ENCODE measurements around the gene PHETA1.

Gene PHETA1

DNA sequence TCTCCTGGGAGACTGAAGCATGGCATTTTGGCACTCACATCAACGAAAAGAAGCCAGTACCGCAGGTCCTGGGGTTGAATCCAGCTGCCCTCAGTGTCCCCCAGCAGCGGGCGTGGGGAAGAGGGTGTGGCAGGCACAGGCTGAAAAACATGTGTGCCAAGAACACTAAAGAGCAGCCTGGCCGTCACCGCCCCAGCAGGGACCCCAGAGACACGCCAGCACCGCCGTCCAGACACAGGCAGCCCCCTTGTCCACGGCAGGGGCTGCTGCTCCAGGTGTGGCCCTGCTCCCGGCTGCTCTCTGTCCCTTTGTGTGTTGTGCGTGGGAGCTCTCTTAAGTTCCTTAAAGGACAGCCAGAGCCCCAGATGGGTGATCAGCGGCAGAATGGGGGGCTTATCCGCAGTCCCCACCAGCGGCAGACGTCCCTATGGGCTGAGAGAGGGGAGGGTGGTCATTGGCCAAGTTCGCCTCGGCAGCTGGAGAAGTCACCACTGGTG, 556 bp downstream of the PHETA1 start:
- H3K27me3 ChIP-seq (ENCODE audit: insufficient read depth, poor library complexity, severe bottlenecking), result no peaks in the 10 kb centered on the region
- peak overlapping the region; percentile 92 for H3K4me3 ChIP-seq (ENCODE audit: severe bottlenecking)
- H3K36me3 ChIP-seq (ENCODE audit: low read depth), result no peaks in the 10 kb centered on the region
- no peak overlapping the region for H3K27ac ChIP-seq (ENCODE audit: poor library complexity, severe bottlenecking)
- ATAC-seq (ENCODE audit: low read depth) (peak; percentile 25), DNase-seq (ENCODE audit: low spot score) (no peak)
- H3K4me1 ChIP-seq (ENCODE audit: insufficient read depth, poor library complexity, severe bottlenecking), result peaks cover 8% of the 10 kb centered on the region
- TF ChIP-seq, protein P1, sequence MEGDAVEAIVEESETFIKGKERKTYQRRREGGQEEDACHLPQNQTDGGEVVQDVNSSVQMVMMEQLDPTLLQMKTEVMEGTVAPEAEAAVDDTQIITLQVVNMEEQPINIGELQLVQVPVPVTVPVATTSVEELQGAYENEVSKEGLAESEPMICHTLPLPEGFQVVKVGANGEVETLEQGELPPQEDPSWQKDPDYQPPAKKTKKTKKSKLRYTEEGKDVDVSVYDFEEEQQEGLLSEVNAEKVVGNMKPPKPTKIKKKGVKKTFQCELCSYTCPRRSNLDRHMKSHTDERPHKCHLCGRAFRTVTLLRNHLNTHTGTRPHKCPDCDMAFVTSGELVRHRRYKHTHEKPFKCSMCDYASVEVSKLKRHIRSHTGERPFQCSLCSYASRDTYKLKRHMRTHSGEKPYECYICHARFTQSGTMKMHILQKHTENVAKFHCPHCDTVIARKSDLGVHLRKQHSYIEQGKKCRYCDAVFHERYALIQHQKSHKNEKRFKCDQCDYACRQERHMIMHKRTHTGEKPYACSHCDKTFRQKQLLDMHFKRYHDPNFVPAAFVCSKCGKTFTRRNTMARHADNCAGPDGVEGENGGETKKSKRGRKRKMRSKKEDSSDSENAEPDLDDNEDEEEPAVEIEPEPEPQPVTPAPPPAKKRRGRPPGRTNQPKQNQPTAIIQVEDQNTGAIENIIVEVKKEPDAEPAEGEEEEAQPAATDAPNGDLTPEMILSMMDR (IDR thresholded peaks at IDR 0.05; ENCODE audit: poor library complexity, severe bottlenecking), result no peak
- no peaks in the 10 kb centered on the region for H3K9me3 ChIP-seq (ENCODE audit: severe bottlenecking)

DNA sequence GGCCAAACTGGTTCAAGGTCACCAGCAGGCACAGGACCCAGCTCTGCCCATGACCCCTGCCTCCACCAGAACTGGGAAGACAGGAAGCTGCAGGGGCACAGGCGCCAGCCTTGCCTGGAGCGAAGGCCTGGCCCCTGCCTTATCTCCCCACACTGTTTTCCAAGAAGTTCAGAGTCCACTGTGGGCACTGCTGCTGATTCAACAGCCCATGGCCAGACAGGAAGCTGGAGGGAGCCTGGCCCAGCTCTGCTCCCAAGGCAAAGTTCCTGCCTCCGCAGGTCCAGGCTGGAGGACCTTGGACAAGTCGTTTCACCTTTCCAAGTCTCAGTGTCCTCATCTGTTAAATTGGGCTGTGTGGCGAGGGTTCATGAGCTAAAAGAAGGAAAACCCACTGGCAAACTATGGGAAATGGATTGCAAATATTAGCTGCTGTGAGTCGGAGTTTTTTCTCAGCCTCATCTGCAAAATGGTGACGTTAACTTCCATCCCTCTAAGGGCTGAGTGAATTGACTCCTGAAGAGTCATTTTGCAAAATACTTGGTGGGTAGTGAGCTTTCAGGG, 1.2 kb downstream of the PHETA1 start:
- no peak for DNase-seq (ENCODE audit: low spot score)
- Histone ChIP-seq H3K9me3 (ENCODE audit: severe bottlenecking) (no peaks in the 10 kb centered on the region), H3K4me3 (ENCODE audit: severe bottlenecking) (peak overlapping the region; percentile 92), H3K27me3 (ENCODE audit: insufficient read depth, poor library complexity, severe bottlenecking) (no peaks in the 10 kb centered on the region), H3K36me3 (ENCODE audit: low read depth) (no peaks in the 10 kb centered on the region), H3K27ac (ENCODE audit: poor library complexity, severe bottlenecking) (no peak overlapping the region), H3K4me1 (ENCODE audit: insufficient read depth, poor library complexity, severe bottlenecking) (peaks cover 8% of the 10 kb centered on the region)
- no peak for ATAC-seq (ENCODE audit: low read depth)
- TF ChIP-seq, protein P1 (IDR thresholded peaks at IDR 0.05; ENCODE audit: poor library complexity, severe bottlenecking), result no peak

DNA sequence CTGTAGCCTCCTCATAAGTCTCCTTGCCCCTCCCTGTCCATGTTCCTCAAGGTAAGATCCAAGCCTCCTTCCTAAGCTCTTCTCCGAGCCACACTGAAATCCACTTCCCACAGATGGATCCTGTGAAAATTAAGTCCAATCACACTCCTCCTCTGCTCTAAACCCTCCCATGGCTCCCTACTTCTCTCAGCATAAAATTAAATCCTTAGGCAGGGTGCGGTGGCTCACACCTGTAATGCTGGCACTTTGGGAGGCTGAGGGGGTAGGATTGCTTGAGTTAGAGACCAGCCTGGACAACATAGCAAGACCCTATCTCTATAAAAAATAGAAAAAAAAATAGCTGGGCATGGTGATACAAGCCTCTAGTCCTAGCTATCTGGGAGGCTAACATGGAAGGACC, 2.3 kb downstream of the PHETA1 start:
- Histone ChIP-seq H3K9me3 (ENCODE audit: severe bottlenecking) (no peaks in the 10 kb centered on the region), H3K36me3 (ENCODE audit: low read depth) (no peaks in the 10 kb centered on the region), H3K27me3 (ENCODE audit: insufficient read depth, poor library complexity, severe bottlenecking) (no peaks in the 10 kb centered on the region), H3K27ac (ENCODE audit: poor library complexity, severe bottlenecking) (no peak overlapping the region), H3K4me1 (ENCODE audit: insufficient read depth, poor library complexity, severe bottlenecking) (peaks cover 10% of the 10 kb centered on the region), H3K4me3 (ENCODE audit: severe bottlenecking) (no peak overlapping the region)
- TF ChIP-seq, protein P1 (IDR thresholded peaks at IDR 0.05; ENCODE audit: poor library complexity, severe bottlenecking), result no peak
- DNase-seq (ENCODE audit: low spot score) (no peak), ATAC-seq (ENCODE audit: low read depth) (no peak)

DNA sequence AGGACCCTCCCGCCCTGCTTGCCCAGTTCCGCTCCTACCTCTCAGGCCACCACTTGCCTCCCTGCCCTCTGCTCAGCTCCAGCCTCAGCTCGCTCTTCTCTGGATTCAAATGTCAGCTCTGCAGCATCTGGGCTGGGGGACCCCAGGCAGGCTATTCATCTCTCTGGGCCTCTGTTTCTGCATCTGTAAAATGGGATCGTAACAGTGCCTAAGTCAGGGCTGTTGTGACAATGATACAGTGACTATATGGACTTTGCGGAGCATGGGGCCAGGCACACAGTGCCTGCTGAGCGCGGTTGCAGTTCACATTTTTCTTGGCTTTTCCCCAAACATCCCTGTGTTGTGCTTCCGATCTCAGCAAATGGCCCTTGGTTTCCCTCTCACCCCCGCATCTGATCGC, 2.8 kb downstream of the PHETA1 start:
- ATAC-seq (ENCODE audit: low read depth), result no peak
- Histone ChIP-seq H3K9me3 (ENCODE audit: severe bottlenecking) (no peaks in the 10 kb centered on the region), H3K4me1 (ENCODE audit: insufficient read depth, poor library complexity, severe bottlenecking) (peaks cover 12% of the 10 kb centered on the region), H3K4me3 (ENCODE audit: severe bottlenecking) (no peak overlapping the region), H3K27ac (ENCODE audit: poor library complexity, severe bottlenecking) (no peak overlapping the region), H3K36me3 (ENCODE audit: low read depth) (no peaks in the 10 kb centered on the region), H3K27me3 (ENCODE audit: insufficient read depth, poor library complexity, severe bottlenecking) (no peaks in the 10 kb centered on the region)
- DNase-seq (ENCODE audit: low spot score), result no peak
- TF ChIP-seq, protein P1 (IDR thresholded peaks at IDR 0.05; ENCODE audit: poor library complexity, severe bottlenecking), result no peak

DNA sequence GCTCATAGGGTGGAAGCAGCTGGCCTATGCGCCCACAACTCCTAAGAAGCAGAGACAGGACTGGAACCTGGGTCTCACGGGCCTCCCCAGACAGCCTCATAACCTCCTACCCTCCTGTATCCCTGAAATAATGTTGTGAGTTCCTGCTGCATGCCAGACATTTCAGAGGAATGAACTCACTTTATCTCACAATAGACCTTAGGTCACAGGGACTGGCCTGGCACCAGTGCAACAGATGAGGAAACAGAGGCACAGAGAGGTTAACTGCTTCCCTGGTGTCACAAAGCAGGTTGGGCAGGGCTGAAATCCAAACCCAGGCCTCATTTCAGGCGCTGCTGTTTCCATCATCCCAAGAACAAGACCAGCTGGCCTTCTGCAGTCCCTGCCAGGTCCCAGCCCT, 5.3 kb downstream of the PHETA1 start:
- ATAC-seq (ENCODE audit: low read depth), result no peak
- DNase-seq (ENCODE audit: low spot score), result no peak
- TF ChIP-seq, protein P1 (IDR thresholded peaks at IDR 0.05; ENCODE audit: poor library complexity, severe bottlenecking), result no peak
- Histone ChIP-seq H3K4me1 (ENCODE audit: insufficient read depth, poor library complexity, severe bottlenecking) (peaks cover 8% of the 10 kb centered on the region), H3K9me3 (ENCODE audit: severe bottlenecking) (no peaks in the 10 kb centered on the region), H3K27me3 (ENCODE audit: insufficient read depth, poor library complexity, severe bottlenecking) (no peaks in the 10 kb centered on the region), H3K4me3 (ENCODE audit: severe bottlenecking) (no peak overlapping the region), H3K27ac (ENCODE audit: poor library complexity, severe bottlenecking) (no peak overlapping the region), H3K36me3 (ENCODE audit: low read depth) (no peaks in the 10 kb centered on the region)

Data from RWPE2 (cell line).